Gastrocnemius medialis (tissue), 4 donors: ENCODE measurements around the gene KLHDC2. TPM values are rescaled to one million over a fixed set of nuclear protein-coding genes. Genes with fewer than 3 reads are reported as not detected.
A peak's percentile ranks its signal among the peaks of the same experiment; 100 is the strongest.
"Not testable (repeated sequence)": the region's sequence is repeated elsewhere in the genome, so short reads cannot be mapped to it uniquely, and the experiment has no call there.

ENCODE experiments used
- ATAC-seq, 2 donors: fragments of 150-250 bp; one replicate each; pipeline ENCODE4 v1.9.1; 2016
- DNase-seq, 2 donors: peaks; one replicate each; pipeline ENCODE4 v3.0.0-alpha.2; 2019
- H3K27ac ChIP-seq, 4 donors: fragments of 200-600 bp; sonication (generic); 1 replicate in 1 of 4; 2 replicates in 3 of 4; pipeline ENCODE4 v1.5.1; 2016 to 2018; ENCODE audit warnings: mild to moderate bottlenecking in 2 of 4, moderate library complexity in 1 of 4
- H3K27me3 ChIP-seq, 3 donors: fragments of 200-600 bp; sonication (generic) in 2 of 3; 1 replicate in 1 of 3; 2 replicates in 2 of 3; pipeline versions ENCODE4 v1.5.1 to v1.6.0; 2016 to 2019; ENCODE audit warnings: mild to moderate bottlenecking in 1 of 3, moderate library complexity in 1 of 3
- H3K36me3 ChIP-seq, 2 donors: fragments of 200-600 bp; sonication (generic) in 1 of 2; one replicate each; pipeline ENCODE4 v1.5.1; 2017 to 2018
- H3K4me1 ChIP-seq, 2 donors: fragments of 200-600 bp; sonication (generic) in 1 of 2; one replicate each; pipeline ENCODE4 v1.5.1; 2016 to 2017; ENCODE audit warnings: mild to moderate bottlenecking in 2 of 2
- H3K4me3 ChIP-seq, 4 donors: fragments of 200-600 bp; sonication (generic) in 3 of 4; 1 replicate in 1 of 4; 2 replicates in 3 of 4; pipeline ENCODE4 v1.5.1; 2016 to 2019; ENCODE audit warnings: mild to moderate bottlenecking in 2 of 4
- H3K9me3 ChIP-seq, 3 donors: fragments of 200-600 bp; sonication (generic) in 2 of 3; 1 replicate in 1 of 3; 2 replicates in 2 of 3; pipeline ENCODE4 v1.5.1; 2016 to 2019
- POLR2A ChIP-seq, 2 donors: fragments of 450-650 bp; IDR thresholded peaks; one replicate each; pipeline ENCODE4 v1.6.1; 2017; ENCODE audit warnings: antibody characterized with exemption in 2 of 2, mild to moderate bottlenecking in 2 of 2, moderate library complexity in 2 of 2
- in situ Hi-C, 4 donors: fragments of 200-750 bp; cut with MboI; loops; one replicate each; pipeline versions ENCODE4 v1.15.0 to v1.8.0; 2017; ENCODE audit warnings: low sequenced_read_pairs in 4 of 4
- intact Hi-C: fragments of 100-400 bp; cut with DNase I; formaldehyde crosslinking; loops from one replicate; pipeline ENCODE4 v1.15.1; 2023; ENCODE audit warnings: low total_unique reads
- total RNA-seq, 4 donors: library from RNA; depleted of rRNA; stranded (reverse); fragments of >200 nt; gene quantifications; one replicate each; pipeline versions ENCODE4 v1.1.0 to v1.2.3, GENCODE V29; 2016
- TF ChIP-seq, protein P1 (sequence below), 5 experiments: fragments of 450-650 bp in 3 of 5; fragments of 200-600 bp in 2 of 5; sonication (generic) in 2 of 5; IDR thresholded peaks in 4 of 5; conservative IDR thresholded peaks in 1 of 5; 1 replicate in 4 of 5; 2 replicates in 1 of 5; pipeline ENCODE4 v1.5.1; 2016 to 2019; ENCODE audit warnings: antibody characterized with exemption in 5 of 5, mild to moderate bottlenecking in 3 of 5, moderate library complexity in 3 of 5

Gene KLHDC2
- total RNA-seq, 4 donors from 2014 or later, result 73.9 to 96.5 (median 82.3) TPM

DNA sequence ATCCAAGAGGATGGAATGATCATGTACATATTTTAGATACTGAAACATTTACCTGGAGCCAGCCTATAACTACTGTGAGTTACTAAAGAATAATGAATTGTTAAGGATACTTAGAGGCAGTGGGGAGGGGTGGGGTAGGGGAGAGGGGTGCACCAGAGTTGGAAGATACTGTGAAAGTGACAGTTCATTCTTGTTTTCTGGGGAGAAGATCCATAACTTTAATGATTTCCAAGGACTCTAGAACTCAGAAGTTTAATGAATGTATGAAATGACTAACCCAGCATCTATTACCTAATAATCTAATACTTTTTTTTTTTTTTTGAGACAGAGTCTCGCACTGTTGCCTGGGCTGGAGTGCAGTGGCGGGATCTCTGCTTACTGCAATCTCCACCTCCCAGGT, 10.5 kb downstream of the KLHDC2 start:
- in situ Hi-C loops, result no loop called here
- peaks cover 3 to 87% of the 10 kb centered on the region in 2 donors for H3K36me3 ChIP-seq
- ATAC-seq (no peak), DNase-seq (no peak)
- H3K27me3 ChIP-seq, result no peaks in the 10 kb centered on the region
- TF ChIP-seq POLR2A (IDR thresholded peaks at IDR 0.05), result no peak
- TF ChIP-seq, protein P1, sequence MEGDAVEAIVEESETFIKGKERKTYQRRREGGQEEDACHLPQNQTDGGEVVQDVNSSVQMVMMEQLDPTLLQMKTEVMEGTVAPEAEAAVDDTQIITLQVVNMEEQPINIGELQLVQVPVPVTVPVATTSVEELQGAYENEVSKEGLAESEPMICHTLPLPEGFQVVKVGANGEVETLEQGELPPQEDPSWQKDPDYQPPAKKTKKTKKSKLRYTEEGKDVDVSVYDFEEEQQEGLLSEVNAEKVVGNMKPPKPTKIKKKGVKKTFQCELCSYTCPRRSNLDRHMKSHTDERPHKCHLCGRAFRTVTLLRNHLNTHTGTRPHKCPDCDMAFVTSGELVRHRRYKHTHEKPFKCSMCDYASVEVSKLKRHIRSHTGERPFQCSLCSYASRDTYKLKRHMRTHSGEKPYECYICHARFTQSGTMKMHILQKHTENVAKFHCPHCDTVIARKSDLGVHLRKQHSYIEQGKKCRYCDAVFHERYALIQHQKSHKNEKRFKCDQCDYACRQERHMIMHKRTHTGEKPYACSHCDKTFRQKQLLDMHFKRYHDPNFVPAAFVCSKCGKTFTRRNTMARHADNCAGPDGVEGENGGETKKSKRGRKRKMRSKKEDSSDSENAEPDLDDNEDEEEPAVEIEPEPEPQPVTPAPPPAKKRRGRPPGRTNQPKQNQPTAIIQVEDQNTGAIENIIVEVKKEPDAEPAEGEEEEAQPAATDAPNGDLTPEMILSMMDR (IDR thresholded peaks at IDR 0.05 in 4 of 5, conservative IDR thresholded peaks at IDR 0.05 in 1 of 5), result no peak
- no peak overlapping the region for H3K4me3 ChIP-seq
- peaks cover 0 to 4% of the 10 kb centered on the region in 2 donors for H3K4me1 ChIP-seq
- H3K27ac ChIP-seq, result no peak overlapping the region
- no peaks in the 10 kb centered on the region for H3K9me3 ChIP-seq
- intact Hi-C loops, result no loop called here

DNA sequence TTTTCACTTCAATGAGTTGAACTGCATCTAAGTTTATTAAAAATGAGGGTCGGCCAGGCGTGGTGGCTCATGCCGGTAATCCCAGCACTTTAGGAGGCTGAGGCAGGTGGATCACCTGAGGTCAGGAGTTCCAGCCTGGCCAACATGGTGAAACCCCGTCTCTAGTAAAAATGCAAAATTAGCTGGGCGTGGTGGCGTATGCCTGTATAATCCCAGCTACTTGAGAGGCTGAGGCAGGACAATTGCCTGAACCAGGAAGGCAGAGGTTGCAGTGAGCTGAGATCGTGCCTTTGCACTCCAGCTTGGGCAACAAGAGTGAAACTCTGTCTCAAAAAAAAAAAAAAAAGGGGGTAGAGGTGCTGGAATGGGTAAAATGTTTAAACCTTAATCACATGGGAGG, 13.1 kb downstream of the KLHDC2 start:
- peaks cover 3 to 89% of the 10 kb centered on the region in 2 donors for H3K36me3 ChIP-seq
- ATAC-seq, H3K27me3 ChIP-seq, DNase-seq, H3K9me3 ChIP-seq, H3K27ac ChIP-seq, H3K4me1 ChIP-seq, in situ Hi-C loops, H3K4me3 ChIP-seq, intact Hi-C loops: not testable (repeated sequence)

DNA sequence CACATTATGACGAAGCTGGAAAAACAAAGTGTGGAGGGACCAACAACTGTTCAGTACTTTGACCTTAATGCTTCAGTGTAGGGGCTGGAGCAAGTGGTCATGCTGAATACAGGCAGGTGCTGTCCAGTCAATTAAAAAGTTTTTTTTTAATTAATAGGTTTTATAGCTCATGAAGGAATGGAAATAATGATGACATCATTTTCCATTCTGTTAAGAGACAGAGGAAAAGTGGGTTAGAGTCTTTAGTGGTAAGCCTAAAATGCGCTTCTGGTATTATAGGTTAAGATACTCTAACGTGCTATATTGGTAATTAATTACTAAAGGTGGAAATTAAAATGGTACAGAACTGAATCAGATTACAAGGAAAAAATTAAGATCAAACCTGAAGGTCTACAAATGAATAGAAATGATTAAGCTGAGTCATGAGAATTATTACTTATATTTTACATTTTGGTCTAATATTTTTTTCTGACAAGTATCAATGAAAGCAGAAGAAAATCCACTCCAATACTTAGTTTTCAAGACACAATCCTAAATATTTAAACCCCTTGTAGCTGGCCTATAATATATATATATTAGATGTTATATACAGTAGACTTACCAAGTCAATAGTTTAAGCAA, 15.6 kb downstream of the KLHDC2 start:
- intact Hi-C loops, result no loop called here

DNA sequence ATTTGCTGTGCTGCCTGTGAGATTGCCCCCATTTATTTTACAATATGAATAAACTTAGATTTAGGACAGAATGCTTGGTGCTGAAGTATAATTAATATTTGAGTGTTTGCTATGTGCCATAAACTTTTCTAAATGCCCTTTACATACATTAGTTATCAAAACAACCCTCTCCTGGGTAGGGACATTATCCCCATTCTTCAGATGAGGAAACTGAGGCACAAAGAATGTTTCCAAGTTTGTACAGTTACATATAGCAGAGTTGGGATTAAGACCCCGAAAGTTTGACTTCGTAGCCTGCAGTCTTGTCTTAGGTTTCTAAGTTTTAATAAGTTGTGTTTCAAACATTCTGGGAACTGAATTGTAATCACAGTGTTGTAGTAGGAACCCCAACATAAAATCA, 18.4 kb downstream of the KLHDC2 start:
- in situ Hi-C loops, result no loop called here
- no peak for ATAC-seq

More for the DNA sequence above, 15.6 kb downstream of the KLHDC2 start:
- H3K27me3 ChIP-seq, result no peaks in the 10 kb centered on the region
- H3K4me1 ChIP-seq, result no peaks in the 10 kb centered on the region
- no peak overlapping the region for H3K4me3 ChIP-seq
- TF ChIP-seq, protein P1 (IDR thresholded peaks at IDR 0.05 in 4 of 5, conservative IDR thresholded peaks at IDR 0.05 in 1 of 5), result no peak
- TF ChIP-seq POLR2A (IDR thresholded peaks at IDR 0.05), result no peak
- ATAC-seq (no peak), DNase-seq (no peak)
- no peaks in the 10 kb centered on the region for H3K9me3 ChIP-seq
- in situ Hi-C loops, result no loop called here
- no peak overlapping the region for H3K27ac ChIP-seq
- peaks cover 3 to 96% of the 10 kb centered on the region in 2 donors for H3K36me3 ChIP-seq

DNA sequence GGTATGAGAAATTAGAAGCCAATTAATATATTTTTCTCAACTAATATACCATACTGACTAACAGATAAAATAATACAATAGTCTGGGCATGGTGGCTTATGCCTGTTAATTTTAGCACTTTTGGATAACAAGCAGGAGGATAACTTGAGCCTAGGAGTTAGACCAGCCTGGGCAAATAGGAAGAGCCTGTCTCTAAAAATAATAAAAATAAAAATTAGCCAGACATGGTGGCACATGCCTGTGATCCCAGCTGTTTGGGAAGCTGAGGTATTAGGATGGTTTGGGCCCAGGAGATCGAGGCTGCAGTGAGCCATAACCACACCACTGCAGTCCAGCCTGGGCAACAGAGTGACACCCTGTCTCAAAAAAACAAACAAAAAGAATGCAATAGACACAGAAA, 24.7 kb downstream of the KLHDC2 start:
- H3K4me3 ChIP-seq, result no peak overlapping the region
- ATAC-seq (peak in 1 of 2 donors; percentile 33), DNase-seq (no peak)
- H3K27me3 ChIP-seq, result no peaks in the 10 kb centered on the region
- H3K4me1 ChIP-seq, result peaks cover 0 to 6% of the 10 kb centered on the region in 2 donors
- H3K27ac ChIP-seq, result peak overlapping the region in 3 of 4 donors; percentile 15 to 50 (median 43)
- in situ Hi-C loops (no loop called here), intact Hi-C loops (no loop called here)
- TF ChIP-seq, protein P1 (IDR thresholded peaks at IDR 0.05 in 4 of 5, conservative IDR thresholded peaks at IDR 0.05 in 1 of 5), result no peak
- no peak for TF ChIP-seq POLR2A (IDR thresholded peaks at IDR 0.05)
- no peaks in the 10 kb centered on the region for H3K9me3 ChIP-seq
- peaks cover 0 to 87% of the 10 kb centered on the region in 2 donors for H3K36me3 ChIP-seq

More for the DNA sequence above, 18.4 kb downstream of the KLHDC2 start:
- H3K36me3 ChIP-seq, result peaks cover 3 to 93% of the 10 kb centered on the region in 2 donors
- H3K4me3 ChIP-seq, result no peak overlapping the region
- no peak overlapping the region for H3K27ac ChIP-seq
- no peaks in the 10 kb centered on the region for H3K27me3 ChIP-seq
- TF ChIP-seq, protein P1 (IDR thresholded peaks at IDR 0.05 in 4 of 5, conservative IDR thresholded peaks at IDR 0.05 in 1 of 5), result no peak
- TF ChIP-seq POLR2A (IDR thresholded peaks at IDR 0.05), result no peak
- no peaks in the 10 kb centered on the region for H3K9me3 ChIP-seq
- H3K4me1 ChIP-seq, result no peaks in the 10 kb centered on the region
- intact Hi-C loops, result no loop called here
- DNase-seq, result no peak
